Epithelial cell of esophagus (primary cell): ENCODE results near the gene ZNF277.
A peak's percentile ranks its signal among the peaks of the same experiment; 100 is the strongest.
"Not testable (repeated sequence)": the region's sequence is repeated elsewhere in the genome, so short reads cannot be mapped to it uniquely, and the experiment has no call there.

Experiments
- DNase-seq: peaks from one replicate; pipeline ENCODE4 v3.0.0; 2010; ENCODE audit warnings: low read depth
- H3K4me3 ChIP-seq: 2 replicates; pipeline ENCODE4 v1.5.1; 2011; ENCODE audit warnings: mild to moderate bottlenecking, low read length, control low read depth
- CTCF ChIP-seq: IDR thresholded peaks from 2 replicates; pipeline ENCODE4 v1.5.1; 2011; ENCODE audit warnings: low read depth, mild to moderate bottlenecking, low read length, control low read depth, inconsistent platforms; ENCODE audit not compliant: insufficient read depth; ENCODE audit errors: missing control alignments

Gene ZNF277

GRCh38 chr7:112248598-112248997 lies 42.1 kb downstream of the ZNF277 start:
- DNase-seq, result no peak
- TF ChIP-seq CTCF, result no peak
- no peak overlapping the region for H3K4me3 ChIP-seq

- not testable (repeated sequence) for H3K4me3 ChIP-seq, DNase-seq
Observed at GRCh38 chr7:112249967-112250366, 43.5 kb downstream of the ZNF277 start.

GRCh38 chr7:112252141-112252540 lies 45.6 kb downstream of the ZNF277 start:
- DNase-seq, result no peak
- no peak for TF ChIP-seq CTCF
- no peak overlapping the region for H3K4me3 ChIP-seq

- no peak overlapping the region for H3K4me3 ChIP-seq
- no peak for TF ChIP-seq CTCF
- DNase-seq, result no peak
Observed at GRCh38 chr7:112252691-112253090, 46.2 kb downstream of the ZNF277 start.

GRCh38 chr7:112254156-112254555 lies 47.7 kb downstream of the ZNF277 start:
- no peak overlapping the region for H3K4me3 ChIP-seq
- DNase-seq, result peak; percentile 83
- no peak for TF ChIP-seq CTCF

- no peak overlapping the region for H3K4me3 ChIP-seq
- no peak for TF ChIP-seq CTCF
- no peak for DNase-seq
Observed at GRCh38 chr7:112254709-112255387, 48.4 kb downstream of the ZNF277 start.

GRCh38 chr7:112255388-112255720 lies 48.9 kb downstream of the ZNF277 start:
- TF ChIP-seq CTCF, result no peak
- no peak for DNase-seq
- no peak overlapping the region for H3K4me3 ChIP-seq
